Astrocyte of the spinal cord (primary cell): ENCODE data around the gene MORN1.

Experiments
- DNase-seq: peaks from one replicate; pipeline ENCODE4 v3.0.0; 2011; ENCODE audit warnings: low read depth, low spot score
- H3K4me3 ChIP-seq: 2 replicates; pipeline ENCODE4 v1.5.1; 2011; ENCODE audit warnings: low read depth, mild to moderate bottlenecking, low read length, moderate library complexity
- in situ Hi-C: cut with HindIII; loops from 2 replicates; pipeline ENCODE4 v1.10.0; 2017; ENCODE audit warnings: low sequenced_read_pairs
- TF ChIP-seq, protein P1 (sequence below): IDR thresholded peaks from 2 replicates; pipeline ENCODE4 v1.5.1; 2012; ENCODE audit warnings: low read depth, mild to moderate bottlenecking, low read length, inconsistent platforms

The MORN1 gene

GRCh38 chr1:2311184-2312032 is 79.9 kb downstream of the MORN1 start:
- TF ChIP-seq, protein P1, sequence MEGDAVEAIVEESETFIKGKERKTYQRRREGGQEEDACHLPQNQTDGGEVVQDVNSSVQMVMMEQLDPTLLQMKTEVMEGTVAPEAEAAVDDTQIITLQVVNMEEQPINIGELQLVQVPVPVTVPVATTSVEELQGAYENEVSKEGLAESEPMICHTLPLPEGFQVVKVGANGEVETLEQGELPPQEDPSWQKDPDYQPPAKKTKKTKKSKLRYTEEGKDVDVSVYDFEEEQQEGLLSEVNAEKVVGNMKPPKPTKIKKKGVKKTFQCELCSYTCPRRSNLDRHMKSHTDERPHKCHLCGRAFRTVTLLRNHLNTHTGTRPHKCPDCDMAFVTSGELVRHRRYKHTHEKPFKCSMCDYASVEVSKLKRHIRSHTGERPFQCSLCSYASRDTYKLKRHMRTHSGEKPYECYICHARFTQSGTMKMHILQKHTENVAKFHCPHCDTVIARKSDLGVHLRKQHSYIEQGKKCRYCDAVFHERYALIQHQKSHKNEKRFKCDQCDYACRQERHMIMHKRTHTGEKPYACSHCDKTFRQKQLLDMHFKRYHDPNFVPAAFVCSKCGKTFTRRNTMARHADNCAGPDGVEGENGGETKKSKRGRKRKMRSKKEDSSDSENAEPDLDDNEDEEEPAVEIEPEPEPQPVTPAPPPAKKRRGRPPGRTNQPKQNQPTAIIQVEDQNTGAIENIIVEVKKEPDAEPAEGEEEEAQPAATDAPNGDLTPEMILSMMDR = peak; percentile 59
- peak; percentile 62 for DNase-seq
- no peak overlapping the region for H3K4me3 ChIP-seq
- in situ Hi-C loops = no loop called here

DNA sequence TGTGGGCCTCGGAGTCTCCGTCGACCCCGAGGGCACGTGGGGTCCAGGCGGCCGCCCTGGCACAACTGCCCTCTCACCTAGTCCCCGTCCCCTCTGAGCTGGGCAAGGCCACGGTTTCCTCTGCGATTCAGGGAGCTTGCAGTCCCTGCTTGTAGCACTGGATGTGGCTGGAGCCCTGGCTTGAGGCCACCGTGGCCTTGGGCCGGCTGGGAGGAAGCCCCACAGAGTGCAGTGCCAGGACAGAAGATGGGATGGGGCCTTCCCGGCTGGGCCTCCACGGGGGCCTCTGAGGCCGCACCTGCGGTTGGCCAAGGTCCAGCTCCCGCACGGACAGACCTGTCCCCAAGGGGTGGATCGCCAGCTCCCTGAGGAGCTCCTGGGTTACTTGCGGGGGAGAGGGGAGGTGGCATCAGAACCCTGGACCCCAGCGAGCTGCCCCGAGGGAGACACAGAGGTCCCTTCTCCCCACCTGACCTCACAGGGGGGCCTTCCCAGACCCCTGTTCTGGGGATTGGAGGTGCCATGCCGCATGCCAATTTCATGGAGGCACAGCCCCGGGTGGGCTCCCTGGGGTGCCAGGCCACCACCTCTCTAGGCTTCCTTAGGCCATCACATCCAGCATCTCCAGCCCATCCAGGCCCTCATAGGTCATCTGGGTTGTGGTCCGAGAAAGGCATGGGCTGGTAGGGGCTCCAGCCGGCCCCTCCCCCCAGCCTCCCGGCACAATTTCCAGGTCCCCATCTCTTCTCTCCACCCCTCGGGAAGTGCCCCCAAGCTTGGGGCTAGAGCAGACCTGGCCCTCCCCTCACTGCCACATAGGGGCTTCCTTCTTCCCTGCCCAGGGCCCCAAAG is 80.8 kb downstream of the MORN1 start:
- TF ChIP-seq, protein P1 = no peak
- in situ Hi-C loops = no loop called here
- DNase-seq = no peak

GRCh38 chr1:2308844-2309243 is 82.5 kb downstream of the MORN1 start:
- TF ChIP-seq, protein P1 = no peak
- in situ Hi-C loops = no loop called here
- no peak for DNase-seq
- H3K4me3 ChIP-seq = no peak overlapping the region

More for the DNA sequence above, 80.8 kb downstream of the MORN1 start:
- H3K4me3 ChIP-seq = no peak overlapping the region

GRCh38 chr1:2307972-2308371 is 83.4 kb downstream of the MORN1 start:
- DNase-seq = no peak
- TF ChIP-seq, protein P1 = no peak
- no peak overlapping the region for H3K4me3 ChIP-seq
- in situ Hi-C loops = no loop called here

GRCh38 chr1:2307064-2307605 is 84.2 kb downstream of the MORN1 start:
- no peak for DNase-seq
- no peak overlapping the region for H3K4me3 ChIP-seq
- TF ChIP-seq, protein P1 = no peak
- in situ Hi-C loops = no loop called here

- TF ChIP-seq, protein P1 = no peak
- in situ Hi-C loops = no loop called here
- DNase-seq = no peak
- H3K4me3 ChIP-seq = no peak overlapping the region
Measured at GRCh38 chr1:2306151-2306978, 85.0 kb downstream of the MORN1 start.
